GM19395 (cell line): Measurements from ENCODE around the gene YBX2.
A peak's percentile ranks its signal among the peaks of the same experiment; 100 is the strongest.
"Not testable (repeated sequence)": the region's sequence is repeated elsewhere in the genome, so short reads cannot be mapped to it uniquely, and the experiment has no call there.

ENCODE experiments used
- ATAC-seq: cut with Tn5 transposase; IDR thresholded peaks from one replicate; pipeline ENCODE4 v1.9.1; 2021; ENCODE audit warnings: mild to moderate bottlenecking, moderate library complexity; ENCODE audit not compliant: unreplicated experiment

Gene YBX2

GRCh38 chr17:7249214-7249613 lies 45.2 kb downstream of the YBX2 start:
- no peak for ATAC-seq

GRCh38 chr17:7248796-7249195 lies 45.6 kb downstream of the YBX2 start:
- no peak for ATAC-seq

- no peak for ATAC-seq
Observed at GRCh38 chr17:7246779-7247178, 47.7 kb downstream of the YBX2 start.

- ATAC-seq: not testable (repeated sequence)
Observed at GRCh38 chr17:7243838-7244237, 50.6 kb downstream of the YBX2 start.

- no peak for ATAC-seq
Observed at GRCh38 chr17:7243453-7243729, 51.0 kb downstream of the YBX2 start.

- ATAC-seq: peak; percentile 44
Observed at GRCh38 chr17:7242717-7243452, 51.6 kb downstream of the YBX2 start.

GRCh38 chr17:7241783-7242716 lies 52.4 kb downstream of the YBX2 start, which contains the start of gene GABARAP:
Gene GABARAP (minus strand): TSS chr17:7242449. CDS start chr17:7242330, 119 bp downstream.
- peak; percentile 37 for ATAC-seq

GRCh38 chr17:7241090-7241733 lies 53.2 kb downstream of the YBX2 start:
- no peak for ATAC-seq

- no peak for ATAC-seq
Observed at GRCh38 chr17:7240375-7240774, 54.1 kb downstream of the YBX2 start.

- peak; percentile 48 for ATAC-seq
Observed at GRCh38 chr17:7239091-7240027, 55.1 kb downstream of the YBX2 start, which contains the start of gene PHF23. Gene PHF23 (minus strand): TSS chr17:7239457. CDS start chr17:7239279, 178 bp downstream.

GRCh38 chr17:7238420-7239090 lies 55.9 kb downstream of the YBX2 start:
- no peak for ATAC-seq
